Measurements from ENCODE around the gene ENAH.

ENAH gene

DNA sequence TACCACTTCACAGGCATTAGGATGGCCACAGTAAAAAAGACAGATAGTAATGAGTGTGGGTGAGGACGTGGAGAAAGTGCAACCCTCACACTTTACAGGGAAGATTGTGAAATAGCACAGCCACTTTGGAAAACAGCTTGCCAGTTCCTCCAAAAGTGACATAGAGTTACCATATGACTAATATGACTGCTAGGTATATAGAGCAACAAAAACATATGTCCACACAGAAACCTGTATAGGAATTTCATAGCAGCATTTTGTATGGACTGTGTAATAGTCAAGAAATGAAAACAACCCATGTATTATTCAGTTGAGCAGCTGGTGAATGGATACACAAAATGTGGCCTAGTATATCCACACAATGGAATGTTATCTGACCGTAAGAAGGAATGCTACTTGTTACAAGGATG is 194.7 kb downstream of the ENAH start:
- TF ChIP-seq, protein P1, sequence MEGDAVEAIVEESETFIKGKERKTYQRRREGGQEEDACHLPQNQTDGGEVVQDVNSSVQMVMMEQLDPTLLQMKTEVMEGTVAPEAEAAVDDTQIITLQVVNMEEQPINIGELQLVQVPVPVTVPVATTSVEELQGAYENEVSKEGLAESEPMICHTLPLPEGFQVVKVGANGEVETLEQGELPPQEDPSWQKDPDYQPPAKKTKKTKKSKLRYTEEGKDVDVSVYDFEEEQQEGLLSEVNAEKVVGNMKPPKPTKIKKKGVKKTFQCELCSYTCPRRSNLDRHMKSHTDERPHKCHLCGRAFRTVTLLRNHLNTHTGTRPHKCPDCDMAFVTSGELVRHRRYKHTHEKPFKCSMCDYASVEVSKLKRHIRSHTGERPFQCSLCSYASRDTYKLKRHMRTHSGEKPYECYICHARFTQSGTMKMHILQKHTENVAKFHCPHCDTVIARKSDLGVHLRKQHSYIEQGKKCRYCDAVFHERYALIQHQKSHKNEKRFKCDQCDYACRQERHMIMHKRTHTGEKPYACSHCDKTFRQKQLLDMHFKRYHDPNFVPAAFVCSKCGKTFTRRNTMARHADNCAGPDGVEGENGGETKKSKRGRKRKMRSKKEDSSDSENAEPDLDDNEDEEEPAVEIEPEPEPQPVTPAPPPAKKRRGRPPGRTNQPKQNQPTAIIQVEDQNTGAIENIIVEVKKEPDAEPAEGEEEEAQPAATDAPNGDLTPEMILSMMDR (IDR thresholded peaks at IDR 0.05; ENCODE audit: borderline replicate concordance, insufficient read depth, low read depth, low read length): no peak
- H3K4me3 ChIP-seq (ENCODE audit: low read depth, low read length): no peak overlapping the region

DNA sequence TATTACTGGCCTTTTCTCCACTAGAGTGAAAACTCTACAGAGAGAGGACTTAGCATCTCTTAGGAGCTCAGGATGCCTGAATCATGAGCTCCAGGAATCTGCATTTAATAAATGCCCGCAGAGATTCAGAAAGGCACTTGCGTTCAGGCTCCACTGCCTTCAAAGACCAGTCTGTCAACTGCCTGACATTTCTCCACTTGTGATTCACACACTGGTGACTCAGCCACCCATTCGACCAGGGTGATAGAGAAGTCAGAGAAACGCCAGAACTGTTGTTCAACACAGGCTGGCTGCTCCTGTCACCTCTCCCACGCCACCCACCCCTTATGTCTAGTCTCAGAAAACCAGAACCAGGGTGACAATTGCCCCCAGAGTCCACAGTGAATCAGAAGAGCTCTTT is 198.2 kb downstream of the ENAH start:
- TF ChIP-seq, protein P1 (IDR thresholded peaks at IDR 0.05; ENCODE audit: borderline replicate concordance, insufficient read depth, low read depth, low read length): no peak
- no peak overlapping the region for H3K4me3 ChIP-seq (ENCODE audit: low read depth, low read length)

DNA sequence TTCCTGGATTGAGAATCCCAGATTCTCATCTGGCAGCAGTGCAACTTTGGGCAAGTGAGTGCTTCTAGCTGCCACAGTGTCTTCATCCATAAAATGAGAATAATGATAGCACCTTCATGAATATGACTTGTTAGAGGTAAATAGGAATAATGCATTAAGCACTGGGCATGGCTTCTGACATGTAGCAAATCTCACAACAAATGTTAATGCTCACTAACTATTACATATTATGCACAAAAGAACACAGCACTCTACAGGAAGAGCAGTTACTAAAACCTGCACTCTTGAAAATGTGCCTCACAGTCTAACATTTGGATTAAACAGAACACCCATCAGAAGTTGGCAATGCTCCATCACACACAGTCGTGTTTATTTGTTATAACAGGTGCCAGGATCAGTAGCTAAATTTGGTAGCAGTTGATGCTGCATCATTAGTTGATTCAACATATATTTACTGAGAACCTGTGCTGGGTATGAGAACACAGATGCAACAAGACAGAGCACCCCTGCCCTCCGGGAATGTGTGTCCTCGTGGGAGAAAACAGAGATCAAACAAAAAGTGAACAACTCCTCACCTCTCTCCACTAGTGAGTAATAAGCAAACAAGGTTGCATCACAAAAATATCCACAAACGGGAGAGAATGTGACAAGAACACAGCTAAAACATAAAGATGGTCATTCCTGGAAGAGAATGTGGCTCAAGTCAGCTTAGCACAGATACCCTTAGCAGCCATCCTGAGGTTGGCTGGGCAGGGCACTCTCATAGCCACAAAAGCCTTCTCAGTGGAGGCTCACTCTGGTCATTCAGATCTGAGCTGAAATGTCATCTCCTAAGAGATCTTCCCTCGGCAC is 198.9 kb downstream of the ENAH start:
- TF ChIP-seq, protein P1 (IDR thresholded peaks at IDR 0.05; ENCODE audit: borderline replicate concordance, insufficient read depth, low read depth, low read length): no peak
- no peak overlapping the region for H3K4me3 ChIP-seq (ENCODE audit: low read depth, low read length)

DNA sequence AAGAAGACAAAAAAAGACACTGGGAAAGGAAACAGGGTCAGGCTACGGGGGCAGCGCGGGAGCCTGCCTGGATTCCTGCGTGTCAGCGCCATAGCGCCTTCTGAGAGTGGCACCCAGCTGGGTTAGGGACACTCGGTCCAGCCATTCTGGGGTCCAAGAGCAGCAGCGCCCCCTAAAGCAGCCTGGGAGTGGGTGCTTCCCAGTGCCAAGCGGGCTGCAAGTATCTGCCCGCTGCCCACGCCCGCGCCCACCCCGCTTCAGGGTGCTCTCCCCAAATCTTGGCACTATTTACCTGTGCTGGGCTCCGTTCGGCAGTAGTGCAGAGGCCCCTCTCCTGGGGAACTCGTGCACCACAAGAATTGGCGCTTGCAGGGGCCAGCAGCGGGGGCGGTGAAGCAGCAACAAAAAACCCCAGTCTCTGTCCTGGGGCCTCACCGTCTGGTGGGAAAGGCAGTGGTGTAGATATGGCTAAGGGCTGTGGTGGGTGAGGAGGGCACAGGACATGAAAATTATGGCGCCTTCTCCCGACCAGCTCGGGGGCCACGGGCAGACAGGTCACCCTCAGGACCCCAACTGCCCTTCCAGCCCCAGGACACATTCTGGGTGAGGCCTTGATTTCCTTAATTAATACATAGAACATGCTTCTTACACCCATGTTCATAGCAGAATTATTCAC is 200.9 kb downstream of the ENAH start:
- TF ChIP-seq, protein P1 (IDR thresholded peaks at IDR 0.05; ENCODE audit: borderline replicate concordance, insufficient read depth, low read depth, low read length): no peak
- H3K4me3 ChIP-seq (ENCODE audit: low read depth, low read length): no peak overlapping the region

DNA sequence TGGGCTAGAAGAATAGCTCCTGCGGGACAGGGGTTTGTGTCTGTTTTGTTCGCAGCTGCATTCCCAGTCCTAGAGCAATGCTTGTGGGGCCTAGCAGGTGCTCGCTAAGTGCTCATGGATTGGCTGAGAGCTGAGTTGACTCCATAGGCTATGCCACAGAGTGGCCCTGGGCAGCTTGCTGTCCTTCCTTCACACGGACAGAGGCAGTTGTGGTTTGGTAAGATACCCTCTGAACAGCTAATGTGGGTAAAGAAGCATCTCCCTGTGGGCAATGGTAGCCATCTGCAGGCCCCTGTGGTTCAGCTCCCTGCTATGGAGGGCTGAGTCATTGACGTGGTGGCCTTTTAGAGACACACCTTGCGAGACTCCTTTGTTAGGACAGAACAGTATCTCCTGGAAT is 201.6 kb downstream of the ENAH start:
- H3K4me3 ChIP-seq (ENCODE audit: low read depth, low read length): no peak overlapping the region
- TF ChIP-seq, protein P1 (IDR thresholded peaks at IDR 0.05; ENCODE audit: borderline replicate concordance, insufficient read depth, low read depth, low read length): no peak

DNA sequence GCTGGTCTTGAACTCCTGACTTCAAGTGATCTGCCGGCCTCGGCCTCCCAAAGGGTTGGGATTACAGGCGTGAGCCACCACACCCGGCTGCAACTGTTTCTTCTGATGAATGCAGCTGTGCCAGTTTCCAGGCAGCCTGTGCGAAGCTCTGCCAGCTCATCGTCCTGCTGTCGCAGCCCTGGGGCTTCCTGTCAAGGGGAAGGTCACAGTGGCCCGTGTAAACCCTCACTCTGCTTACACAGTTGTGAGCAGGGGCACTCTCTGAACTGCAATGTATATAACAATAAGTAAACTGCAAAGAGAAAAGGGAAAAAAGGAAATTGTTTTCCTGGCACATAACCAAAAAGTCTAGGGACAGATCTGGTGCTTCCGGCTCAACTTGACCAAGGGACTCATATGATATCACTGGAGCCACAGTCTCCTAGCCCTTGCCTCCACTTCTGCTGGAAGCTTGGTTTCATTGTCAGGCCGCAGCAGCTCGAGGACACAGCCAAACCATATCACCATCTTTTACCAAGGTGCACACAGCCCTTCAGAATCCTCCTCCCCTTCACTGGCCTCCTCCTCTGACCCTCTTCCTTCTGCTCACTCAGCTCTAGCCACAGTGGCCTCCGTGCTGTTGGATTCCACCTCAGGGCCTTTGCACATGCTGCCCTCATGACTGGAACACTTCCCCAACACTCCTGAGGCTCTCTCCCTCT is 202.3 kb downstream of the ENAH start:
- no peak overlapping the region for H3K4me3 ChIP-seq (ENCODE audit: low read depth, low read length)
- TF ChIP-seq, protein P1 (IDR thresholded peaks at IDR 0.05; ENCODE audit: borderline replicate concordance, insufficient read depth, low read depth, low read length): no peak
